GM23248 (cell line): Measurements from ENCODE around the gene IAH1. TPM values are rescaled to one million over a fixed set of nuclear protein-coding genes. Genes with fewer than 3 reads are reported as not detected.
A peak's percentile ranks its signal among the peaks of the same experiment; 100 is the strongest.

Source experiments
- DNase-seq: peaks from one replicate; pipeline ENCODE4 v3.0.0-alpha.2; 2015
- H2AFZ ChIP-seq: fragments of 200-600 bp; sonication (generic); 2 replicates; pipeline ENCODE4 v1.6.1; 2016; ENCODE audit warnings: antibody characterized with exemption
- H3F3A ChIP-seq: fragments of 200-600 bp; sonication (generic); 2 replicates; pipeline ENCODE4 v1.6.1; 2016; ENCODE audit warnings: mild to moderate bottlenecking, antibody characterized with exemption, mixed run types; ENCODE audit not compliant: insufficient read depth
- H3K27ac ChIP-seq: fragments of 200-600 bp; sonication (generic); 2 replicates; pipeline ENCODE4 v1.5.1; 2016; ENCODE audit warnings: mild to moderate bottlenecking
- H3K27me3 ChIP-seq: fragments of 200-600 bp; sonication (generic); replicated peaks from 2 replicates; pipeline ENCODE4 v1.6.1; 2016; ENCODE audit warnings: mild to moderate bottlenecking; ENCODE audit not compliant: insufficient read depth
- H3K36me3 ChIP-seq: fragments of 200-600 bp; sonication (generic); 2 replicates; pipeline ENCODE4 v1.6.1; 2016; ENCODE audit warnings: low read depth, mild to moderate bottlenecking
- H3K4me1 ChIP-seq: fragments of 200-600 bp; sonication (generic); 2 replicates; pipeline ENCODE4 v1.6.1; 2016; ENCODE audit warnings: mild to moderate bottlenecking; ENCODE audit not compliant: insufficient read depth
- H3K4me2 ChIP-seq: fragments of 200-600 bp; sonication (generic); one replicate; pipeline ENCODE4 v1.6.1; 2016; ENCODE audit warnings: mild to moderate bottlenecking; ENCODE audit not compliant: unreplicated experiment
- H3K4me3 ChIP-seq: fragments of 200-600 bp; sonication (generic); 2 replicates; pipeline ENCODE4 v1.5.1; 2016; ENCODE audit warnings: mild to moderate bottlenecking
- H3K79me2 ChIP-seq: fragments of 200-600 bp; sonication (generic); 2 replicates; pipeline ENCODE4 v1.6.1; 2016; ENCODE audit warnings: mild to moderate bottlenecking; ENCODE audit not compliant: insufficient read depth
- H3K9ac ChIP-seq: fragments of 200-600 bp; sonication (generic); 2 replicates; pipeline ENCODE4 v1.6.1; 2016; ENCODE audit warnings: mild to moderate bottlenecking
- H3K9me2 ChIP-seq: fragments of 200-600 bp; sonication (generic); 2 replicates; pipeline ENCODE4 v1.6.1; 2016; ENCODE audit warnings: mixed run types, mild to moderate bottlenecking, moderate library complexity; ENCODE audit not compliant: insufficient read depth
- H3K9me3 ChIP-seq: fragments of 200-600 bp; sonication (generic); one replicate; pipeline ENCODE4 v1.6.1; 2017; ENCODE audit warnings: low read depth
- H4K20me1 ChIP-seq: fragments of 200-600 bp; sonication (generic); 2 replicates; pipeline ENCODE4 v1.6.0; 2016; ENCODE audit not compliant: insufficient read depth
- EZH2 ChIP-seq: fragments of 200-600 bp; sonication (generic); IDR thresholded peaks from 2 replicates; pipeline ENCODE4 v1.6.1; 2018; ENCODE audit warnings: antibody characterized with exemption, mild to moderate bottlenecking; ENCODE audit not compliant: insufficient read depth, poor library complexity, severe bottlenecking
- EZH2phosphoT487 ChIP-seq: fragments of 200-600 bp; sonication (generic); IDR thresholded peaks from 2 replicates; pipeline ENCODE4 v1.6.1; 2018; ENCODE audit warnings: antibody characterized with exemption, moderate library complexity, mild to moderate bottlenecking, low read depth; ENCODE audit not compliant: insufficient read depth
- WGBS, 2 experiments: methylation state at CpG; one replicate each; pipeline ENCODE4 v1.1.6; 2015 to 2017; ENCODE audit warnings: low lambda C conversion rate in 2 of 2, low coverage in 1 of 2; ENCODE audit errors: missing lambda C conversion rate in 2 of 2; 5-methylcytosine and 5-hydroxymethylcytosine counted together
- in situ Hi-C: fragments of 300-500 bp; cut with MboI; formaldehyde crosslinking; loops from 2 replicates; pipeline ENCODE4 v1.15.0; 2020
- polyA plus RNA-seq: library from polyadenylated mRNA; unstranded; fragments of >200 nt; fragmentation: Nextera tagmentation; extraction: Ambion mirVana; gene quantifications from 2 replicates; pipeline ENCODE4 v1.2.1, GENCODE V29; 2016
- total RNA-seq: library from RNA; depleted of rRNA; stranded (reverse); fragments of >200 nt; shearing (Covaris generic); gene quantifications from 2 replicates; pipeline ENCODE4 v1.2.3, GENCODE V29; 2014

IAH1 gene
- total and polyA plus RNA-seq, 2 experiments from 2014 or later = 81.5 to 135 TPM

GRCh38 chr2:9517118-9517782, 42.9 kb downstream of the IAH1 start:
- DNase-seq = no peak
- H3K4me3 ChIP-seq = no peak overlapping the region
- TF ChIP-seq EZH2phosphoT487 (no peak), EZH2 (no peak)
- no peaks in the 10 kb centered on the region for H3K4me1 ChIP-seq
- H3K27ac ChIP-seq = no peak overlapping the region
- H3K27me3 ChIP-seq = no peaks in the 10 kb centered on the region
- 95 to 96% methylated on average over 2 of the region's 2 CpGs for WGBS, 2 experiments
- H3K9ac ChIP-seq = no peak overlapping the region
- no peak overlapping the region for H2AFZ ChIP-seq
- no peaks in the 10 kb centered on the region for H3F3A ChIP-seq
- peaks cover 34% of the 10 kb centered on the region; the same call in 1 of the 2 replicates for H3K36me3 ChIP-seq
- in situ Hi-C loops = no loop called here
- H3K9me2 ChIP-seq = no peaks in the 10 kb centered on the region
- H3K79me2 ChIP-seq = 0 out of 2 replicates have a peak, but pooled peaks cover 4% of the 10 kb centered on the region
- no peaks in the 10 kb centered on the region for H3K9me3 ChIP-seq
- no peak overlapping the region for H3K4me2 ChIP-seq
- H4K20me1 ChIP-seq = no peaks in the 10 kb centered on the region

GRCh38 chr2:9518163-9518562, 43.8 kb downstream of the IAH1 start:
- Histone ChIP-seq H3K4me3 (no peak overlapping the region), H3K27me3 (no peaks in the 10 kb centered on the region), H2AFZ (no peak overlapping the region), H3K79me2 (0 out of 2 replicates have a peak, but pooled peaks cover 4% of the 10 kb centered on the region), H3K4me2 (no peak overlapping the region), H3K9ac (no peak overlapping the region), H3K4me1 (no peaks in the 10 kb centered on the region), H3K36me3 (peaks cover 29% of the 10 kb centered on the region; the same call in 1 of the 2 replicates), H3F3A (no peaks in the 10 kb centered on the region), H3K9me3 (no peaks in the 10 kb centered on the region), H3K27ac (no peak overlapping the region), H4K20me1 (no peaks in the 10 kb centered on the region), H3K9me2 (no peaks in the 10 kb centered on the region)
- TF ChIP-seq EZH2 = no peak
- TF ChIP-seq EZH2phosphoT487 = no peak
- in situ Hi-C loops = no loop called here
- 72 to 77% methylated on average over 3 of the region's 3 CpGs for WGBS, 2 experiments
- DNase-seq = no peak

DNA sequence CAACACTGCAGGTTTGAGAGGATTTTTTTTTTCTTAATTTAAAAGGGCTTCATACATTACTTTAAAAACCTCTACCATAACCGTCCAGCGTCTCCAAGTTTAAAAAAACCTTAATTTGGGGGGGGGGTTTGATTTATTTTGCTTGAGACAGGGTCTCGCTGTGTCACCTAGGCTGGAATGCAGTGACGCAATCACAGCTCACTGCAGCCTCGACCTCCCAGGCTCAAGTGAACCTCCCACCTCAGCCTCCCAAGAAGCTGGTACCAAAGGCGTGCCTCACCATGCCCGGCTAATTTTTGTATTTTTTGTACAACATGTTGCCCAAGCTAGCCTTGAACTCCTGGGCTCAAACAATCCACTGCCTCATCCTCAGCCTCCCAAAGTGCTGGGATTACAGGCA, 44.4 kb downstream of the IAH1 start:
- no peaks in the 10 kb centered on the region for H3K9me2 ChIP-seq
- DNase-seq = no peak
- in situ Hi-C loops = no loop called here
- H3K4me3 ChIP-seq = no peak overlapping the region
- H3K9me3 ChIP-seq = no peaks in the 10 kb centered on the region
- no peak overlapping the region for H3K27ac ChIP-seq
- WGBS, 2 experiments = 97 to 98% methylated on average over 7 of the region's 7 CpGs
- TF ChIP-seq EZH2phosphoT487 (no peak), EZH2 (no peak)
- H3K27me3 ChIP-seq = no peaks in the 10 kb centered on the region
- no peaks in the 10 kb centered on the region for H3F3A ChIP-seq
- H4K20me1 ChIP-seq = no peaks in the 10 kb centered on the region
- no peaks in the 10 kb centered on the region for H3K4me1 ChIP-seq
- 0 out of 2 replicates have a peak, but pooled peaks cover 4% of the 10 kb centered on the region for H3K79me2 ChIP-seq
- no peak overlapping the region for H2AFZ ChIP-seq
- H3K9ac ChIP-seq = no peak overlapping the region
- H3K4me2 ChIP-seq = no peak overlapping the region
- peaks cover 28% of the 10 kb centered on the region for H3K36me3 ChIP-seq

GRCh38 chr2:9519250-9519649, 44.9 kb downstream of the IAH1 start:
- TF ChIP-seq EZH2 (no peak), EZH2phosphoT487 (no peak)
- Histone ChIP-seq H3K27ac (no peak overlapping the region), H3F3A (no peaks in the 10 kb centered on the region), H3K9me2 (no peaks in the 10 kb centered on the region), H4K20me1 (no peaks in the 10 kb centered on the region), H3K27me3 (no peaks in the 10 kb centered on the region), H3K4me3 (no peak overlapping the region), H3K79me2 (0 out of 2 replicates have a peak, but pooled peaks cover 4% of the 10 kb centered on the region), H3K4me1 (no peaks in the 10 kb centered on the region), H3K9me3 (no peaks in the 10 kb centered on the region), H3K36me3 (peaks cover 27% of the 10 kb centered on the region), H2AFZ (no peak overlapping the region), H3K9ac (no peak overlapping the region), H3K4me2 (no peak overlapping the region)
- peak; percentile 20 for DNase-seq
- in situ Hi-C loops = no loop called here
- 86 to 97% methylated on average over 2 of the region's 2 CpGs for WGBS, 2 experiments
